IMR-90 (cell line): Measurements from ENCODE around the gene ZNF302. TPM values are rescaled to one million over a fixed set of nuclear protein-coding genes. Genes with fewer than 3 reads are reported as not detected.

Experiments used
- ATAC-seq: fragments of 200-7000 bp; cut with Tn5 transposase; 2 replicates; pipeline ENCODE4 v1.9.1; 2020; ENCODE audit warnings: low read depth, mild to moderate bottlenecking, moderate library complexity
- BruUV-seq: library from RNA; stranded (reverse); fragments of 400-500 nt; replicated peaks from 2 replicates; lab custom pipeline; 2021; lab: Mats Ljungman, UMichigan
- CTCF ChIA-PET: fragments of 300-600 bp; formaldehyde crosslinking; extraction: SDS; loops from one replicate; lab custom pipeline; 2021; ENCODE audit warnings: antibody characterized with exemption; lab: Yijun Ruan, JAX
- POLR2A ChIA-PET: fragments of 300-600 bp; sonication (Branson Sonifier 250); formaldehyde crosslinking; loops from one replicate; lab custom pipeline; 2022; ENCODE audit warnings: antibody characterized with exemption; ENCODE audit not compliant: unreplicated experiment; lab: Charles Lee
- DNase-seq: peaks from one replicate; pipeline ENCODE4 v3.0.0; 2013
- H2AFZ ChIP-seq: replicated peaks from 2 replicates; pipeline ENCODE3; 2013; ENCODE audit warnings: low read length, mild to moderate bottlenecking; ENCODE audit not compliant: poor library complexity
- H2AK5ac ChIP-seq: 2 replicates; pipeline ENCODE4 v1.6.1; 2013; ENCODE audit warnings: low read depth, low read length, inconsistent platforms
- H2AK9ac ChIP-seq: replicated peaks from 2 replicates; pipeline ENCODE3; 2013; ENCODE audit warnings: mild to moderate bottlenecking, low read depth, low read length, moderate library complexity; ENCODE audit not compliant: poor library complexity
- H2BK120ac ChIP-seq: 2 replicates; pipeline ENCODE4 v1.6.1; 2013; ENCODE audit warnings: low read depth, low read length, inconsistent platforms
- H2BK15ac ChIP-seq: 3 replicates; pipeline ENCODE4 v1.6.1; 2013; ENCODE audit warnings: low read depth, low read length, inconsistent platforms
- H2BK20ac ChIP-seq: 2 replicates; pipeline ENCODE4 v1.6.1; 2013; ENCODE audit warnings: low read depth, mild to moderate bottlenecking, inconsistent platforms, low read length, moderate library complexity
- H2BK5ac ChIP-seq: 2 replicates; pipeline ENCODE4 v1.6.1; 2013; ENCODE audit warnings: mild to moderate bottlenecking, low read depth, low read length, inconsistent platforms; ENCODE audit not compliant: poor library complexity, severe bottlenecking
- H3K14ac ChIP-seq: replicated peaks from 2 replicates; pipeline ENCODE4 v1.6.1; 2013; ENCODE audit warnings: low read depth, low read length, inconsistent platforms
- H3K18ac ChIP-seq: 2 replicates; pipeline ENCODE4 v1.6.1; 2013; ENCODE audit warnings: low read depth, low read length, control low read depth
- H3K23ac ChIP-seq: 2 replicates; pipeline ENCODE4 v1.6.1; 2013; ENCODE audit warnings: low read depth, low read length, inconsistent platforms
- H3K27ac ChIP-seq: 2 replicates; pipeline ENCODE4 v1.5.1; 2013; ENCODE audit warnings: mild to moderate bottlenecking, control low read depth, low read length; ENCODE audit not compliant: insufficient read depth
- H3K27me3 ChIP-seq: 2 replicates; pipeline ENCODE4 v1.6.1; 2013; ENCODE audit warnings: low read length; ENCODE audit not compliant: control insufficient read depth, insufficient read depth
- H3K36me3 ChIP-seq: 2 replicates; pipeline ENCODE4 v1.6.1; 2013; ENCODE audit warnings: low read length, mixed read lengths; ENCODE audit not compliant: control insufficient read depth, insufficient read depth
- H3K4ac ChIP-seq: 2 replicates; pipeline ENCODE4 v1.6.1; 2013; ENCODE audit warnings: low read depth, low read length, inconsistent platforms
- H3K4me1 ChIP-seq: 2 replicates; pipeline ENCODE4 v1.6.1; 2013; ENCODE audit warnings: low read length, mixed read lengths; ENCODE audit not compliant: control insufficient read depth, insufficient read depth
- H3K4me2 ChIP-seq: 2 replicates; pipeline ENCODE4 v1.6.1; 2013; ENCODE audit warnings: low read depth, mild to moderate bottlenecking, control low read depth, low read length, moderate library complexity
- H3K4me3 ChIP-seq: 2 replicates; pipeline ENCODE4 v1.5.1; 2013; ENCODE audit warnings: low read depth, mild to moderate bottlenecking, control low read depth, low read length, moderate library complexity; ENCODE audit not compliant: insufficient read depth
- H3K56ac ChIP-seq: 2 replicates; pipeline ENCODE4 v1.6.1; 2013; ENCODE audit warnings: low read length, inconsistent platforms; ENCODE audit not compliant: insufficient read depth; ENCODE audit errors: extremely low read depth
- H3K79me1 ChIP-seq, 2 experiments: 2 replicates each; pipeline ENCODE4 v1.6.1; 2013; ENCODE audit warnings: low read length in 2 of 2, inconsistent platforms in 1 of 2, low read depth in 1 of 2
- H3K9ac ChIP-seq: 2 replicates; pipeline ENCODE4 v1.6.1; 2013; ENCODE audit warnings: low read depth, low read length, control low read depth
- H3K9me1 ChIP-seq: 2 replicates; pipeline ENCODE4 v1.6.1; 2013; ENCODE audit warnings: low read length, inconsistent platforms; ENCODE audit not compliant: insufficient read depth
- H3K9me3 ChIP-seq: 2 replicates; pipeline ENCODE4 v1.6.1; 2013; ENCODE audit warnings: low read length; ENCODE audit not compliant: control insufficient read depth, insufficient read depth
- H4K20me1 ChIP-seq: 2 replicates; pipeline ENCODE4 v1.6.1; 2013; ENCODE audit warnings: low read length, inconsistent platforms; ENCODE audit not compliant: insufficient read depth
- H4K5ac ChIP-seq: 2 replicates; pipeline ENCODE4 v1.6.1; 2013; ENCODE audit warnings: mild to moderate bottlenecking, low read depth, low read length, control low read depth
- H4K8ac ChIP-seq, 2 experiments: 2 replicates each; pipeline ENCODE4 v1.6.1; 2013; ENCODE audit warnings: low read depth in 2 of 2, low read length in 2 of 2, control low read depth in 1 of 2, inconsistent platforms in 1 of 2
- H4K91ac ChIP-seq: 2 replicates; pipeline ENCODE4 v1.6.1; 2013; ENCODE audit warnings: low read depth, low read length, inconsistent platforms; ENCODE audit not compliant: insufficient read depth
- CHD1 ChIP-seq: IDR thresholded peaks from 2 replicates; pipeline ENCODE4 v1.6.1; 2012; ENCODE audit warnings: low read depth, low read length, improper control_type of control experiment
- ELK1 ChIP-seq: fragments of 150-350 bp; IDR thresholded peaks from 2 replicates; pipeline ENCODE4 v1.6.1; 2016; ENCODE audit warnings: low read depth, mild to moderate bottlenecking, low read length, moderate library complexity, borderline replicate concordance
- RFX5 ChIP-seq: IDR thresholded peaks from 2 replicates; pipeline ENCODE4 v1.8.0; 2012; ENCODE audit warnings: low read depth, mild to moderate bottlenecking, low read length, moderate library complexity
- SMC3 ChIP-seq: fragments of 150-350 bp; IDR thresholded peaks from 2 replicates; pipeline ENCODE4 v1.6.1; 2016; ENCODE audit warnings: low read depth, mild to moderate bottlenecking, antibody characterized with exemption, low read length, moderate library complexity
- USF2 ChIP-seq: fragments of 150-350 bp; IDR thresholded peaks from 2 replicates; pipeline ENCODE4 v1.6.1; 2017; ENCODE audit warnings: mild to moderate bottlenecking, antibody characterized with exemption, low read length, low read depth
- WGBS, 2 experiments: methylation state at CpG; one replicate each; pipeline versions ENCODE4 v1.1.5 to v1.1.7; 2013; ENCODE audit warnings: missing lambda C conversion rate in 2 of 2; ENCODE audit not compliant: insufficient read length in 1 of 2; ENCODE audit errors: extremely low coverage in 2 of 2; 5-methylcytosine and 5-hydroxymethylcytosine counted together
- dilution Hi-C: fragments of 300-500 bp; cut with HindIII; formaldehyde crosslinking; loops from one replicate; pipeline ENCODE4 v1.14.3; 2018; ENCODE audit warnings: low sequenced_read_pairs; ENCODE audit not compliant: unreplicated experiment
- in situ Hi-C: fragments of 300-500 bp; cut with MboI; formaldehyde crosslinking; loops from 3 replicates; pipeline ENCODE4 v1.14.3; 2019; ENCODE audit warnings: low sequenced_read_pairs, inconsistent platforms, mixed read lengths
- intact Hi-C: fragments of 100-400 bp; cut with micrococcal nuclease; formaldehyde crosslinking; loops from 2 replicates; pipeline ENCODE4 v1.10.0; 2022
- polyA plus RNA-seq, 3 experiments: library from polyadenylated mRNA; depleted of rRNA; stranded (reverse); fragments of >200 nt; gene quantifications; 2 replicates each; pipeline ENCODE4 v1.2.3, GENCODE V29; 2012; ENCODE audit warnings: low replicate concordance in 1 of 3
- total RNA-seq: library from RNA; depleted of rRNA; stranded (reverse); fragments of >200 nt; gene quantifications from 2 replicates; pipeline ENCODE4 v1.2.3, GENCODE V29; 2012
- TF ChIP-seq, protein P1 (sequence below): conservative IDR thresholded peaks from 2 replicates; pipeline ENCODE4 v1.5.1; 2012; ENCODE audit warnings: mild to moderate bottlenecking, low read depth, low read length, improper control_type of control experiment

The ZNF302 gene
- total and polyA plus RNA-seq, 2 of the 4 experiments (the other 2 are of a cell fraction): 9.1 to 9.5 TPM

DNA sequence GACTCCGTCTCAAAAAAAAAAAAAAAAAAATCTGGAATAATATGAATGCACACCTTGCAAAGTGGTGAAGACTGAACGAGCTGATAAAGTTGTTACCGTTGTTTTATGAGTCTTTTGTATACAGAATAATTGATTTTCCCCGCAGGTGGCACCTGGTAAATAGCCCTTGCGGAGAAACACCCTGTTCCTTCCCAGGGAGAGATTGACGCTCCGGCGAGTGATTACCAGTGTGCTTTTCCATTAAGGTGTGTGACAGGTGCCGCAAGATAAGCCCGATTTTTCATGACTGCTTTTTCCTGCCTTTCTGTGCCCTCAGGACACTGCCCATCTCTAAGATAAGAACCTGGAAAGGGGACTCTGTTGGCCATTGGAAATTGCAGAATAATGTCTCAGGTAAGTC is 943 bp downstream of the ZNF302 start:
- TF ChIP-seq USF2 (no peak), RFX5 (no peak), CHD1 (no peak), ELK1 (no peak), SMC3 (no peak)
- TF ChIP-seq, protein P1, sequence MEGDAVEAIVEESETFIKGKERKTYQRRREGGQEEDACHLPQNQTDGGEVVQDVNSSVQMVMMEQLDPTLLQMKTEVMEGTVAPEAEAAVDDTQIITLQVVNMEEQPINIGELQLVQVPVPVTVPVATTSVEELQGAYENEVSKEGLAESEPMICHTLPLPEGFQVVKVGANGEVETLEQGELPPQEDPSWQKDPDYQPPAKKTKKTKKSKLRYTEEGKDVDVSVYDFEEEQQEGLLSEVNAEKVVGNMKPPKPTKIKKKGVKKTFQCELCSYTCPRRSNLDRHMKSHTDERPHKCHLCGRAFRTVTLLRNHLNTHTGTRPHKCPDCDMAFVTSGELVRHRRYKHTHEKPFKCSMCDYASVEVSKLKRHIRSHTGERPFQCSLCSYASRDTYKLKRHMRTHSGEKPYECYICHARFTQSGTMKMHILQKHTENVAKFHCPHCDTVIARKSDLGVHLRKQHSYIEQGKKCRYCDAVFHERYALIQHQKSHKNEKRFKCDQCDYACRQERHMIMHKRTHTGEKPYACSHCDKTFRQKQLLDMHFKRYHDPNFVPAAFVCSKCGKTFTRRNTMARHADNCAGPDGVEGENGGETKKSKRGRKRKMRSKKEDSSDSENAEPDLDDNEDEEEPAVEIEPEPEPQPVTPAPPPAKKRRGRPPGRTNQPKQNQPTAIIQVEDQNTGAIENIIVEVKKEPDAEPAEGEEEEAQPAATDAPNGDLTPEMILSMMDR: no peak
- Histone ChIP-seq H3K36me3 (peaks cover 17% of the 10 kb centered on the region), H3K27me3 (no peaks in the 10 kb centered on the region), H2BK120ac (no peak overlapping the region), H3K79me1 (peaks cover 19 to 20% of the 10 kb centered on the region in 2 experiments), H3K4me2 (peak overlapping the region; percentile 43), H2AFZ (no peak overlapping the region), H3K4me3 (peak overlapping the region; percentile 74; the same call in 1 of the 2 replicates), H3K56ac (no peak overlapping the region), H2BK15ac (no peak overlapping the region), H4K91ac (no peak overlapping the region), H4K8ac (peak overlapping the region; percentile 86 to 96; a peak in 2 of 4 replicates), H2AK9ac (no peak overlapping the region), H4K20me1 (no peaks in the 10 kb centered on the region), H2BK5ac (no peak overlapping the region), H3K9ac (peak overlapping the region; percentile 92), H2BK20ac (no peak overlapping the region), H3K4me1 (peaks cover 3% of the 10 kb centered on the region; the same call in 1 of the 2 replicates), H4K5ac (no peak overlapping the region), H3K27ac (no peak overlapping the region), H3K9me3 (peaks cover 6% of the 10 kb centered on the region; the same call in 1 of the 2 replicates), H2AK5ac (no peak overlapping the region), H3K23ac (no peak overlapping the region), H3K18ac (no peak overlapping the region), H3K4ac (no peak overlapping the region), H3K9me1 (0 out of 2 replicates have a peak, but pooled peaks cover 6% of the 10 kb centered on the region), H3K14ac (no peak overlapping the region)
- POLR2A ChIA-PET: no interaction called here
- in situ Hi-C loops (no loop called here), dilution Hi-C loops (no loop called here), intact Hi-C loops (no loop called here)
- WGBS, 2 experiments: 60% methylated on average over 1 of the region's 10 CpGs; no CpG with 5 or more reads in 1 of the 2 experiments
- CTCF ChIA-PET: no interaction called here
- no TSS peak for BruUV-seq
- DNase-seq (no peak), ATAC-seq (no peak)
